ENCODE measurements around the gene CD8B.

DNA sequence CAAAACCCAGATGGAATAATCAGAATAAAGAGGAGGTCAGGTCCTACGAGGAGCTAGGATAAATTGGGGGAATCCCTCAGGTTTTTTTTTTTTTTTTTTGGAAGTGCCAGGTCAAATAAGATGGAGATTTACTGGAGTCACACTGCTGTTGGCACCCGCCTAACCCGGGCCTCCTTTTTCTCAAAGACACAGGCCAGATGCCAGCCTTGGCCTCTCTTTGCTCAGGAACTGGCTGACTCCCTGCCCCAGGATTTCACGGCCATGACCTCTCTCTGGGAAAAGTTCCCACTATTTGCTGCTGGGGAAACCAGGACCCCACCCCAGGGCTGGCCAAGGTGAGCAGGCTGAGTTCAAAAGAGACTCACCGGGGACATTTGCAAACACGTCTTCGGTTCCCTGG, 73.5 kb downstream of the CD8B start:
- TF ChIP-seq EP300 (IDR thresholded peaks at IDR 0.05), result no peak
- no peak for TF ChIP-seq POLR2A (IDR thresholded peaks at IDR 0.05)

All from tibial nerve (tissue), 3 donors.